ENCODE measurements around the gene ITGB3. TPM values are rescaled to one million over a fixed set of nuclear protein-coding genes. Genes with fewer than 3 reads are reported as not detected.

Gene ITGB3
- total and polyA plus RNA-seq, 2 of the 8 experiments (the other 6 are each of a cell fraction or from before 2014, with no cell fraction given), result 0.08 to 0.09 TPM

- Histone ChIP-seq H4K8ac (ENCODE audit: extremely low read depth, insufficient read depth, low read length) (no peak overlapping the region), H2BK120ac (replicated peaks; ENCODE audit: low read depth, low read length) (no peak overlapping the region), H4K5ac (ENCODE audit: insufficient read length, low read depth, low read length) (no peak overlapping the region), H3K36me3 (ENCODE audit: control insufficient read depth in 2 of 4, insufficient read depth in 4 of 4, low read length in 3 of 4) (no peaks in the 10 kb centered on the region), H3K27me3 (replicated peaks in 1 of 4; ENCODE audit: control insufficient read depth in 3 of 4, extremely low read depth in 1 of 4, insufficient read depth in 3 of 4, low read length in 3 of 4) (peaks cover 0 to 2% (median 0%) of the 10 kb centered on the region in 4 experiments; a peak in 1 of 7 replicates), H3K4me2 (ENCODE audit: insufficient read depth in 1 of 2, low read depth in 2 of 2, low read length in 2 of 2) (no peak overlapping the region), H3K9me3 (ENCODE audit: insufficient read depth in 2 of 2, low read depth in 1 of 2, low read length in 1 of 2) (no peaks in the 10 kb centered on the region), H2BK5ac (ENCODE audit: low read depth, low read length) (no peak overlapping the region), H3K79me2 (ENCODE audit: control insufficient read depth in 1 of 2, insufficient read depth in 2 of 2, low read length in 2 of 2) (no peaks in the 10 kb centered on the region), H2BK20ac (ENCODE audit: low read length) (no peak overlapping the region), H3K23me2 (ENCODE audit: low read depth, low read length) (no peaks in the 10 kb centered on the region), H3K27ac (ENCODE audit: low read depth, low read length) (no peak overlapping the region), H3K18ac (ENCODE audit: extremely low read depth, low read length) (no peak overlapping the region), H2AFZ (ENCODE audit: low read length) (no peak overlapping the region), H3K4me3 (ENCODE audit: extremely low read depth in 1 of 4, insufficient read depth in 2 of 4, low read depth in 3 of 4, low read length in 4 of 4) (no peak overlapping the region), H3K9ac (replicated peaks in 1 of 4; ENCODE audit: extremely low read depth in 1 of 4, low read depth in 3 of 4, low read length in 3 of 4) (no peak overlapping the region), H2AK5ac (ENCODE audit: low read depth, low read length) (no peak overlapping the region; the same call in 1 of the 2 replicates), H3K14ac (ENCODE audit: insufficient read length) (no peak overlapping the region), H2BK15ac (ENCODE audit: low read length) (no peak overlapping the region), H3K79me1 (ENCODE audit: low read depth, low read length) (0 out of 2 replicates have a peak, but pooled peaks cover 2% of the 10 kb centered on the region), H3K23ac (ENCODE audit: insufficient read length) (no peak overlapping the region), H3K4ac (replicated peaks; ENCODE audit: insufficient read length, low read depth, low read length) (no peak overlapping the region), H4K20me1 (replicated peaks in 1 of 2; ENCODE audit: control insufficient read depth in 1 of 2, insufficient read depth in 2 of 2, low read length in 2 of 2) (no peaks in the 10 kb centered on the region), H3K4me1 (replicated peaks in 1 of 4; ENCODE audit: control insufficient read depth in 3 of 4, insufficient read depth in 4 of 4, low read length in 3 of 4) (no peaks in the 10 kb centered on the region), H2BK12ac (ENCODE audit: low read depth, low read length) (no peak overlapping the region), H3K56ac (replicated peaks; ENCODE audit: insufficient read length, low read depth, low read length) (no peak overlapping the region), H4K91ac (replicated peaks; ENCODE audit: insufficient read length, low read length) (no peak overlapping the region)
- CTCF ChIA-PET (ENCODE audit: partially characterized antibody), result interaction anchor here (1.1 to 1.3 kb wide), 2 partner anchors 22 to 57 kb away, joined by 3 read pairs; no protein-coding TSS in a partner anchor
- TF ChIP-seq SIX5 (IDR thresholded peaks at IDR 0.05; ENCODE audit: low read depth, low read length) (no peak), RBBP5 (IDR thresholded peaks at IDR 0.05; ENCODE audit: borderline replicate concordance, low read depth, low read length) (no peak), GABPA (IDR thresholded peaks at IDR 0.05; ENCODE audit: borderline replicate concordance, insufficient read depth, low read length) (no peak), JUN (IDR thresholded peaks at IDR 0.05; ENCODE audit: low read depth, low read length) (no peak), RAD21 (IDR thresholded peaks at IDR 0.05 in 1 of 2, conservative IDR thresholded peaks at IDR 0.05 in 1 of 2; ENCODE audit: low read depth in 2 of 2, low read length in 2 of 2) (no peak), EGR1 (IDR thresholded peaks at IDR 0.05; ENCODE audit: borderline replicate concordance, low read depth, low read length) (no peak), BACH1 (IDR thresholded peaks at IDR 0.05; ENCODE audit: low read length) (no peak)
- TF ChIP-seq, protein P1, sequence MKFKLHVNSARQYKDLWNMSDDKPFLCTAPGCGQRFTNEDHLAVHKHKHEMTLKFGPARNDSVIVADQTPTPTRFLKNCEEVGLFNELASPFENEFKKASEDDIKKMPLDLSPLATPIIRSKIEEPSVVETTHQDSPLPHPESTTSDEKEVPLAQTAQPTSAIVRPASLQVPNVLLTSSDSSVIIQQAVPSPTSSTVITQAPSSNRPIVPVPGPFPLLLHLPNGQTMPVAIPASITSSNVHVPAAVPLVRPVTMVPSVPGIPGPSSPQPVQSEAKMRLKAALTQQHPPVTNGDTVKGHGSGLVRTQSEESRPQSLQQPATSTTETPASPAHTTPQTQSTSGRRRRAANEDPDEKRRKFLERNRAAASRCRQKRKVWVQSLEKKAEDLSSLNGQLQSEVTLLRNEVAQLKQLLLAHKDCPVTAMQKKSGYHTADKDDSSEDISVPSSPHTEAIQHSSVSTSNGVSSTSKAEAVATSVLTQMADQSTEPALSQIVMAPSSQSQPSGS (IDR thresholded peaks at IDR 0.05; ENCODE audit: low read length), result no peak
- FAIRE-seq, result no peak
- WGBS, 2 experiments (ENCODE audit: extremely low coverage in 1 of 2, insufficient coverage in 1 of 2, insufficient read length in 1 of 2, insufficient replicate concordance in 2 of 2, low coverage in 1 of 2, low lambda C conversion rate in 2 of 2, missing lambda C conversion rate in 1 of 2), result 90% methylated on average over 6 of the region's 6 CpGs; no CpG with 5 or more reads in 1 of the 2 experiments
- POLR2A ChIA-PET (ENCODE audit: partially characterized antibody), result no interaction called here
- DNase-seq (ENCODE audit: low read depth in 1 of 2, low spot score in 2 of 2), result no peak
Measured at GRCh38 chr17:47286198-47286914, 32.7 kb downstream of the ITGB3 start.
